Stomach smooth muscle (tissue), 2 donors: ENCODE measurements around the gene METTL1.

Experiments
- H3K27ac ChIP-seq: one replicate; pipeline ENCODE4 v1.7.0; 2013; ENCODE audit warnings: mild to moderate bottlenecking, low read length, inconsistent platforms
- H3K27me3 ChIP-seq, 2 donors: one replicate each; pipeline ENCODE4 v1.7.0; 2013; ENCODE audit warnings: low read length in 2 of 2; ENCODE audit not compliant: insufficient read depth in 2 of 2, control insufficient read depth in 1 of 2
- H3K36me3 ChIP-seq, 2 donors: one replicate each; pipeline ENCODE4 v1.7.0; 2013; ENCODE audit warnings: low read length in 2 of 2; ENCODE audit not compliant: control insufficient read depth in 2 of 2, insufficient read depth in 2 of 2
- H3K4me1 ChIP-seq: one replicate; pipeline ENCODE4 v1.7.0; 2013; ENCODE audit warnings: low read length; ENCODE audit not compliant: control insufficient read depth, insufficient read depth
- H3K4me3 ChIP-seq, 2 donors: one replicate each; pipeline ENCODE4 v1.7.0; 2013; ENCODE audit warnings: low read length in 2 of 2
- H3K9ac ChIP-seq, 2 donors: one replicate each; pipeline ENCODE4 v1.7.0; 2013; ENCODE audit warnings: low read length in 2 of 2, mild to moderate bottlenecking in 1 of 2
- H3K9me3 ChIP-seq, 2 donors: one replicate each; pipeline ENCODE4 v1.7.0; 2013; ENCODE audit warnings: low read length in 2 of 2; ENCODE audit not compliant: control insufficient read depth in 2 of 2
- donor health status: healthy.
- donor health status: Pancreatic carcinoma.

Gene METTL1

DNA sequence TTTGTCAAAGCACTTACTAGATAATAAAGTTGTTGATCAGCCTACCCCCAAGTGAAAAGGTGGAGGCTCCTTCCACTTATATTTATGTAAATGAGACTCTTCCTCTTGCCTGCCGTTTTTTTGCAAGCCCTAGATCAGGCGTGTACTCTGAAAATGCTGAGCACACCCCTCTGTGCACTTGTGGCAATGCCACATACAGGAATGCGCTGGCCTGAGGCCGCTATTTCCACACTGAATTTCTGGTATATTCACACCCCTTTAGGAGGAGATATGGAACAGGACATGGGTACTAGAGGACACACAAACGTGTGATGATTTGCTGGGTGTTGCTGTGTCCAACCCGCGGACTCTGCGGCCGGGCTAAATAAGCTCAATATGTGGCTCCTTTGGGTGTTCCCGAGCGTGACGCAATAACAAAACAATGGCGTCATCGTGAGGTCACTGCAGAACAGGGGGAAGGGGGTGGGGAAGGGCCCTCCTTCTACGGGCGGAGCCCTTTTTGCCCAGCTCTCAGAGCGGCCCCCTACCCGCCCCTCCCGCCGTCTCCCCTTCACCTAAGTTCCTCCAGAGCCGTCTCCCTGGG is 27.6 kb downstream of the METTL1 start:
- Histone ChIP-seq H3K36me3 (peaks cover 4 to 11% of the 10 kb centered on the region in 2 donors), H3K4me1 (peaks cover 9% of the 10 kb centered on the region), H3K27ac (peak overlapping the region; percentile 98), H3K9ac (peak overlapping the region; percentile 98 to 100), H3K4me3 (peak overlapping the region; percentile 87 to 98), H3K27me3 (peaks cover 13 to 23% of the 10 kb centered on the region in 2 donors), H3K9me3 (no peaks in the 10 kb centered on the region)

DNA sequence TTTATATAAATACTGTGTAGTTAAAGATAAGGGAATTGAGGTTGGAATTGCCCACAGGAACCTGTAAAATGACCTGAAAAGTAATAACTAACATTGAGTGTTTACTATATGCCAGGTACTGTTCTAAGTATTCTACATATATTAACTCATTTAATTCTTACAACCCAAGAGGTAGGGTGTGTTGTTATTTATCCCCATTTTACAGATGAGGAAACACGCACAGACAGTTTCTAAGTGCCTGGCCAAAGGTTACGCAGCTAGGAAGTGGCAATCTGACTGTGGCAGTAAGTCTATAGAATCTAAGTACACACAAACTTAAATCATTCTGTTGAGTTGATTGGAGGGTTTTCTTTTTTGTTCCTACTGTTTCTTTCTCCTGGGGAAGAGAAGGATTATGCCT is 28.1 kb downstream of the METTL1 start:
- Histone ChIP-seq H3K27me3 (peaks cover 17 to 28% of the 10 kb centered on the region in 2 donors), H3K4me3 (peak overlapping the region; percentile 87 to 98), H3K9me3 (no peaks in the 10 kb centered on the region), H3K4me1 (peaks cover 12% of the 10 kb centered on the region), H3K36me3 (peaks cover 3 to 8% of the 10 kb centered on the region in 2 donors), H3K9ac (no peak overlapping the region), H3K27ac (no peak overlapping the region)

DNA sequence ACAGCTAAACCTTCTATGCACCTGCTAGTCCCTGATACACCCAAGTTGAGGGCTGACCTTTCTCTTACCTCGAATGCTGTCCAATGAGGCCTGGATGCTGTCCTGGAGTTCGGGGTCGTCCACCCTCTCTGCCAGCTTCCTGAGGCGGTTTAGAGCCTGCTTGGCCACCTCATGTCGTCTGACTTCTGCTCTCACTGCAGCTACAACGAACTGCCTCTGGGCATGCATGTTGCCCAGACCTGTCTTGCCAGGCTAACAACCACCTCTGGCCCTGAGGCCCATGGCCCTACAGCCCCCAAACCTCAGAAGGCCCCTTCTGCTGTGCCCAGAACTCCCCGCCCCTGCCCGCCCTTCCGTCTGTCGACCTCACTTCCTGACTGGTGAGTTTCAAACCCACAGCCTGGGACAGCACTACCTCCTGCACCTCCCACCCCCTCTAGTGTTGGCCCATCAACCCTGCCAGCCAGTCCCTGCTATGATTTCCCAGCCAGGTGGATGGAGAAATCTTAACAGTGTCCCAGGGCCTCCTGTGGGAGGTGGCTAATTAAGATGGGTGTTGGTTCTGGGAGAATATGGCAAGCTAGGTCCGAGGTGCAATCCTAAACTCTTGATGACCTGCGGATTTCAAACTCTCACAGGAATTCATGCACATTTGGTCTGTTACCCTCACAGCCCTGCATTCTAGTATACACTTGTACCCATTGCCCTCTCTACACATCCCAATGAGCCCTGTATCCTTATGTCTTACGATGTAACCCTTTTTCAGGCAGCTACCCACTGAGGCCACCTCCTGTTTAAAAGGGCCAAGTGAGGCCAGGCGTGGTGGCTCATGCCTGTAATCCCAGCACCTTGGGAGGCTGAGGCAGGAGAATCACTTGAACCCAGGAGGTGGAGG is 29.8 kb downstream of the METTL1 start:
- Histone ChIP-seq H3K36me3 (no peaks in the 10 kb centered on the region), H3K27ac (no peak overlapping the region), H3K4me3 (no peak overlapping the region), H3K9me3 (no peaks in the 10 kb centered on the region), H3K4me1 (peaks cover 22% of the 10 kb centered on the region), H3K27me3 (peaks cover 30 to 32% of the 10 kb centered on the region in 2 donors), H3K9ac (no peak overlapping the region)

DNA sequence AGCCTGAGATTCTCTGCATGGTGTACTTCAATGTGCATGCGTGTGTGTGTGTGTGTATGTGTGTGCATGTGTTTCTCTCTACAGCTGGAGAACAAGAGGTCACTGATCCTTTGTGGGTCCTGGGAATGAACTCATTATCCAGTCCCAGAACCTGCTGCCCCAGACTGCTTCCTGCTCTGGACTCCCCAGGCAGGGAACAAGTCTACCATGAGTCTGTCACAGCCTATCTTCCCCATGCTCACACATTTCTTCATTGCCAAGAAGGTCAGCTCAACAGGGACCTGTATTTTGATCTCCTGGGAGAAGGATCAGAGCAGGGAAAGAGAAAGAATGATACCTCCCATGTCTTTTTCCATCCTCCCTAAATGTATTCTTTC is 30.5 kb downstream of the METTL1 start:
- Histone ChIP-seq H3K27ac (no peak overlapping the region), H3K4me1 (peaks cover 29% of the 10 kb centered on the region), H3K9ac (no peak overlapping the region), H3K36me3 (no peaks in the 10 kb centered on the region), H3K27me3 (peaks cover 37 to 39% of the 10 kb centered on the region in 2 donors), H3K4me3 (peak overlapping the region in 1 of 2 donors; percentile 15), H3K9me3 (no peaks in the 10 kb centered on the region)

DNA sequence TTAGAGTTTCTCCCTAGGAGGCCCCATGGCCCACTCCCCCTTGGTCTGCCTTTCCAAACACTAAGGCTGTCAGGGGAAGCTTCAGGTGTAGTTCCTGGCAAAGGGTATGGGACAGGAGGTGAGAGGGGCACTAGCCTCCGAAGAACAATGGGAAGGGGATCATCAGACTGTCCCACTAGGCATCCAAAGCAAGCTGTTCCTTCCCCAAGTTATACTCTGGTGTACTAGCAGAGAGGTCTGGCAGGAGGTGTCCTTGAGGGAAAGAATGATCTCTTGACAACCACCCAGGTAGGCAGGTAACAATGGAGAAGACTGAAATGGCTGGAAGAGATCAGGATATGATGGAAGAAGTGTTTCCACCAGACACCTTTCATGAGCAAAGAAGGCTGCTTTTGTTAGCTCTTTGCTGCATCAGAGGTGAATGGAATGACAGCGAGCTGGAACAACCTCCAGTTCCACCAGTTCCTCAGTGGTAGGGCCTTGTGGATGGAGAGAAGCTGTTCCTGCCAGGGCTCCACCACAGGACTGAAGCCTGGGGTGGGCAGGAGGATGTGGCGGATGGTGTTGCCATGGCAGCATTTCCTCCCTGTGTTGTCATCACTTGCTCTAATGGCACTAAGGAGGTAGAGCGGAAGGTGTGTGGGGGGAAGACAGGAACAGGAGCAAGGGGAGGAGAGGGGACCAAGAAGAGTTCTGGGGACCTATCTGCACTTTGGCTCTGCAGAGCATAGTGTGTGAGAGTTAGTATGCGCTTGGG is 31.1 kb downstream of the METTL1 start:
- no peaks in the 10 kb centered on the region for H3K36me3 ChIP-seq
- H3K27me3 ChIP-seq, result peaks cover 40 to 45% of the 10 kb centered on the region in 2 donors
- H3K4me1 ChIP-seq, result peaks cover 35% of the 10 kb centered on the region
- H3K9ac ChIP-seq, result no peak overlapping the region
- H3K4me3 ChIP-seq, result peak overlapping the region in 1 of 2 donors; percentile 15
- no peaks in the 10 kb centered on the region for H3K9me3 ChIP-seq
- H3K27ac ChIP-seq, result no peak overlapping the region

DNA sequence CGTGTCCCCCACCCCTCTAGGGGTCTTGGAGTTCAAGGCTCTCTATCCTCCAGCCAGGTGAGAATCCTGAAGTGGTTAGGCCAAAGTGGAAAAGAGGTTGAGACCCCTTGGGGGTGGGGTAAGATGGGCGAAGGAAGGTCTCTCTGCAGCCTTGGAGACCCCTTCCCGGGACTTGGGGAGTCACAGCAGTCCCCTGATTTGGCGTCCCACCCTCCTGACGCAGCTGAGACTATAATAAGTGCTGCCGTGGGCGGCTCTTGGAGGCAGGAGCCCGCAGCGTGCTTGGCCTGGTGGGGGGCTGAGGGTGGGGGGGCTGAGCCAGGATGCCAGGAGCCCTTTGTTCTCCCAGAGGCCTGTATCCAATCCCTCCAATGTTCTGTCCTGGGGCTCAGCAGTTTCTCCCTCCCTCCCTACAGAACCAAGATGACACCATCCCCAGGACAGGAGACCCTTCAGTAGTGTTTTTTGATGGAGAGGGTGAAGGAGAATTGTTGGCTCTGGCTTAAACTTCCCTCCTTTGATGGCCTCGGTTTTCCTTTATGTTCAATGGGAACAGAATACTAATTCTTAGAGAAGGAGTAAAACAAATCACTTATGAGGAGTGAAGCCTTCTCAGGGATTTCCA is 31.9 kb downstream of the METTL1 start:
- Histone ChIP-seq H3K4me3 (no peak overlapping the region), H3K27me3 (peaks cover 48 to 53% of the 10 kb centered on the region in 2 donors), H3K9me3 (no peaks in the 10 kb centered on the region), H3K4me1 (peaks cover 33% of the 10 kb centered on the region), H3K9ac (no peak overlapping the region), H3K36me3 (no peaks in the 10 kb centered on the region), H3K27ac (no peak overlapping the region)

DNA sequence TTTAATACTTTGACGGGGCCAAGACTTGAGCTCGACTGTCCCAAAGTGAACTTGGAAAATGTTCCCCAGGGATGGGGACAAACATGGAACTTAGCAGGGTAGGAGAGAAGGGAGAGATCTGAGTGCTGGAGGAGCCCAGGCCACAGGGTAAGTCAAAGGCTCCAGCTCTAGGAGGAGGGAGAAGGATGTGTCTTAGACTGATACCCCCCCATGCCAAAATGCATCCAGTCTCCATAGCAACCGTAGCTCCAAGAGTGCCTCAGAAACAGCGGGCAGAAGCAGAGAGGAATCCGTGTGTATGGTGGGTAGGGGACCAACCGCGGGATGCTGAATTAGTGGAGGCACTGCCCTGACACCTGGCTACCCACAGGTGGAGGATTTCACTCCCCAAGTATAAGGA is 32.5 kb downstream of the METTL1 start:
- no peak overlapping the region for H3K27ac ChIP-seq
- no peaks in the 10 kb centered on the region for H3K9me3 ChIP-seq
- peaks cover 54 to 59% of the 10 kb centered on the region in 2 donors for H3K27me3 ChIP-seq
- no peak overlapping the region for H3K4me3 ChIP-seq
- H3K4me1 ChIP-seq, result peaks cover 33% of the 10 kb centered on the region
- no peak overlapping the region for H3K9ac ChIP-seq
- no peaks in the 10 kb centered on the region for H3K36me3 ChIP-seq

DNA sequence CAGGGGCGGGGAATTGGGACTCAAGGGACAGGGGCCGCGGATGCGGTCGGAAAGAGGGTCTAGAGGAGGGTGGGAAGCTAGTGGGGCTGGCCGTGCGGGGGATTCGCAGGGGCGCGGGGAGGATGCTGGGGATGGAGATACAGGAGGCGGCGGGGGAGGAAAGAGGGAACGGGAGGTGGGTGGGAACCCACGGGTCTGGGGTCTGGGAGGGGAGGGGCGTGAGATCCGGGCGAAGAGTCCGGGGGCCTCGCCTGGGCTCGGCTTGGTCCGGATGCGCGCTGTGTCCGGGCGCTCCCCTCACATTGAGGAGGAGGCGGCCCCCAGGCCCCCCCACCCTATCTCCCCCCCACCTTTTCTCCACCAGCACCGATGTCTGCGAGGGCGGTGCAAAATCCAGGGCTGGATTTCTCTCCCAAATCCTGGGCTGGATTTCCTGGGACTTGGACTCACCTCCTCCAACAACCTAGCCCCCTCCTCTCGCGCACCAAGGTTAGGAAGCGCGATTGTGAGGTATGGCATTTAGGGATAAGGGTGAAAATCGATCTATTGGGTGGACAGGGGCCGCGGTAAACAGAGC is 33.2 kb downstream of the METTL1 start, which contains the start of gene AGAP2:
AGAP2 (minus strand) TSS at position 82 of the 577 bp plus-strand sequence. CDS start 496 bp downstream, outside the sequence.
- H3K27me3 ChIP-seq, result peaks cover 60 to 61% of the 10 kb centered on the region in 2 donors
- peak within 1 kb of the TSS; percentile 28 to 61 for H3K4me3 ChIP-seq
- no peak within 1 kb of the TSS for H3K27ac ChIP-seq
- H3K4me1 ChIP-seq, result peaks cover 30% of the 10 kb centered on the region
- H3K9ac ChIP-seq, result no peak within 1 kb of the TSS
- H3K36me3 ChIP-seq, result no peaks in the 10 kb centered on the region
- no peaks in the 10 kb centered on the region for H3K9me3 ChIP-seq

DNA sequence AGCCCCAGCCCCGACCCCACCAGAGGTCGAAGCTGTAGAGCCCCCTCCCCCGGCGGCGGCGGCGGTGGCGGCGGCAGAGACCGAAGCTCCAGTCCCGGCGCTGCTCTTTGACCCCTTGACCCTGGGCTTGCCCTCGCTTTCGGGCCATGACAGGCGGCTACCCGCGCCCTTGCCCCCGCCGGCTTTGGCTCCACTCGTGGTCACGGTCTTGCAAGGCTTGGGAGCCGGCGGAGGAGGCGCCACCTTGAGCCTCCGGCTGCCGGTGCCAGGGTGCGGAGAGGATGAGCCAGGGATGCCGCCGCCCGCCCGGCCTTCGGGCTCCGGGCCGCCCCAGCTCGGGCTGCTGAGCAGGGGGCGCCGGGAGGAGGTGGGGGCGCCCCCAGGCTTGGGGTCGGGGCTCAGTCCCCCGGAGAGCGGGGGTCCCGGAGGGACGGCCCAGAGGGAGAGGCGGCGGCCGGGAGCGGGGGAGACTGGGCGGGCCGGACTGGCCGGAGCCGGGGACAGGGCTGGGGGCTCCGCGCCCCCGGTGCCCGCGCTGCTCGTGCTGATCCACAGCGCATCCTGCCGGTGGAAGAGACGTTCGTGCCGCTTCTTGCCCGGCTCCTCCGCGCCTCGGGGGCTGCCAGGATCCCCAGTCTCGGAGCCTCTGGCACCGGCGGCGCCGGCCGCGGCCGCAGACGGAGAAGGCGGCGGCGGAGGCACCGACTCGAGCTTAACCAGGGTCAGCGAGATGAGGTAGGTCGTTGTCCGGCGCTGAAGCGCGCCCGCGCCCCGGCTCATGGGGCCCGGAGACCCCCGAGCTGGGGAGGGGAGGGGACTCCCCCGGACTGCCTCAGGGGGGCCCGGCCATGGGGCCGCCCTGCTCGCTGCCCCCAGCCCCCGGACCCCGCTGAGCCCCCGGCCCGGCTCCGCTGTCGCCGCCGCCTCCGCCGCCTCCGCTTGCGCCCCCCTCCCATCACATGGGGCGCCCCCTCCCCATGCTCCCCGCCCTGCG is 34.1 kb downstream of the METTL1 start:
- Histone ChIP-seq H3K27ac (no peak overlapping the region), H3K4me1 (peaks cover 30% of the 10 kb centered on the region), H3K36me3 (no peaks in the 10 kb centered on the region), H3K27me3 (peaks cover 61 to 69% of the 10 kb centered on the region in 2 donors), H3K9ac (no peak overlapping the region), H3K9me3 (no peaks in the 10 kb centered on the region), H3K4me3 (peak overlapping the region; percentile 28 to 61)
